ENCODE measurements around the gene MYL6. TPM values are rescaled to one million over a fixed set of nuclear protein-coding genes. Genes with fewer than 3 reads are reported as not detected.
A peak's percentile ranks its signal among the peaks of the same experiment; 100 is the strongest.

Gene MYL6
- total RNA-seq, 1 experiment from 2014 or later, result 1,181 TPM

- Histone ChIP-seq H3K56ac (ENCODE audit: insufficient read length, low read depth, low read length) (no peak within 1 kb of the TSS), H3K79me2 (ENCODE audit: insufficient read depth, low read length) (no peaks in the 10 kb centered on the region), H3K23ac (ENCODE audit: insufficient read length, low read depth, low read length) (no peak within 1 kb of the TSS), H2AFZ (ENCODE audit: low read length) (no peak within 1 kb of the TSS), H2BK15ac (ENCODE audit: low read depth, low read length) (no peak within 1 kb of the TSS), H4K5ac (ENCODE audit: insufficient read length, low read depth, low read length) (no peak within 1 kb of the TSS), H2BK20ac (ENCODE audit: low read depth, low read length, poor library complexity, severe bottlenecking) (no peak within 1 kb of the TSS), H3K9ac (ENCODE audit: extremely low read depth, insufficient read length, low read length) (peak within 1 kb of the TSS; percentile 84), H3K27ac (ENCODE audit: insufficient read length, low read depth, low read length) (peak within 1 kb of the TSS; percentile 42), H3T11ph (ENCODE audit: low read length) (peak within 1 kb of the TSS; percentile 38), H3K4me2 (ENCODE audit: insufficient read depth, insufficient read length, low read length) (peak within 1 kb of the TSS; percentile 100), H2AK5ac (ENCODE audit: insufficient read length, low read length) (no peak within 1 kb of the TSS), H3K14ac (ENCODE audit: insufficient read depth, low read length) (peak within 1 kb of the TSS; percentile 87), H3K18ac (ENCODE audit: insufficient read length, low read depth, low read length) (peak within 1 kb of the TSS; percentile 74), H3K4me1 (ENCODE audit: insufficient read depth, low read length) (no peaks in the 10 kb centered on the region), H4K8ac (replicated peaks; ENCODE audit: insufficient read length, low read depth, low read length) (no peak within 1 kb of the TSS), H3K23me2 (ENCODE audit: insufficient read length, low read depth, low read length, poor library complexity, severe bottlenecking) (peaks cover 17% of the 10 kb centered on the region), H2BK5ac (ENCODE audit: insufficient read length, low read length) (no peak within 1 kb of the TSS), H4K20me1 (ENCODE audit: control insufficient read depth, insufficient read depth, insufficient read length) (no peaks in the 10 kb centered on the region), H3K4ac (ENCODE audit: low read depth, low read length) (no peak within 1 kb of the TSS), H3K79me1 (ENCODE audit: insufficient read depth, low read depth, low read length, poor library complexity, severe bottlenecking) (no peaks in the 10 kb centered on the region), H3K9me3 (ENCODE audit: control insufficient read depth, low read depth, low read length) (no peaks in the 10 kb centered on the region), H4K91ac (ENCODE audit: insufficient read length, low read depth, low read length) (no peak within 1 kb of the TSS), H2BK120ac (ENCODE audit: low read depth, low read length, poor library complexity, severe bottlenecking) (no peak within 1 kb of the TSS), H2BK12ac (ENCODE audit: insufficient read length, low read depth, low read length) (no peak within 1 kb of the TSS), H3K27me3 (ENCODE audit: insufficient read depth, low read length) (no peaks in the 10 kb centered on the region)
- H3K9me3 Mint-ChIP-seq, result no peaks in the 10 kb centered on the region; a peak in 1 of 5 replicates
- no peak for TF ChIP-seq CTCF (conservative IDR thresholded peaks at IDR 0.05)
- peak within 1 kb of the TSS; percentile 99 for H3K27ac Mint-ChIP-seq
- peak within 1 kb of the TSS; percentile 88 to 98 for H3K4me3 Mint-ChIP-seq
- peak; percentile 100 for DNase-seq
- no peaks in the 10 kb centered on the region for H3K27me3 Mint-ChIP-seq (ENCODE audit: low read depth)
- H3K4me1 Mint-ChIP-seq, result peaks cover 26 to 27% of the 10 kb centered on the region in 2 experiments
- no CpG with 5 or more reads among the region's 49 CpGs for WGBS (ENCODE audit: extremely low coverage, insufficient read length, low lambda C conversion rate)
- peaks cover 28 to 34% (median 30%) of the 10 kb centered on the region in 3 experiments for H3K36me3 Mint-ChIP-seq (ENCODE audit: insufficient read depth in 1 of 3, low read depth in 3 of 3)
These were observed 30.1 kb upstream of the MYL6 start, which contains the start of gene ESYT1 for GRCh38 chr12:56127888-56128669. Gene ESYT1 (plus strand): TSS chr12:56128267. CDS start chr12:56128320, 53 bp downstream.
